K562 (cell line): ENCODE measurements around the gene HSF5. TPM values are rescaled to one million over a fixed set of nuclear protein-coding genes. Genes with fewer than 3 reads are reported as not detected.

ENCODE experiments used
- ATAC-seq: fragments of 200-7000 bp; cut with Tn5 transposase; 3 replicates; pipeline ENCODE4 v1.9.1; 2020; ENCODE audit warnings: moderate library complexity
- BruUV-seq: library from RNA; stranded (reverse); fragments of 400-500 nt; replicated peaks from 2 replicates; lab custom pipeline; 2021; lab: Mats Ljungman, UMichigan
- CTCF ChIA-PET: fragments of 300-600 bp; formaldehyde crosslinking; extraction: SDS; loops from one replicate; lab custom pipeline; 2021; ENCODE audit warnings: low intra/inter-chr PET ratio; lab: Yijun Ruan, JAX
- POLR2A ChIA-PET: fragments of 300-600, 350-650 bp; sonication (Branson Sonifier 250); formaldehyde crosslinking; extraction: SDS; loops from one replicate; lab custom pipeline; 2021; ENCODE audit warnings: antibody characterized with exemption, inconsistent platforms; lab: Yijun Ruan, JAX
- DNase-seq, 4 experiments: peaks; one replicate each; pipeline versions ENCODE4 v3.0.0 to v3.0.0-alpha.2; 2011 to 2018; ENCODE audit warnings: low spot score in 3 of 4, mixed read lengths in 3 of 4; ENCODE audit errors: extremely low read depth in 1 of 4
- FAIRE-seq: peaks from 2 replicates; lab custom pipeline; 2011; peaks lifted over from hg19 to GRCh38; lab: Jason Lieb, UNC
- H2AFZ ChIP-seq: 2 replicates; pipeline ENCODE4 v1.6.0; 2011; ENCODE audit warnings: low read depth, low read length, control low read depth, inconsistent platforms
- H3K27ac ChIP-seq: fragments of 200-600 bp; 3 replicates; pipeline ENCODE4 v1.8.0; 2011; ENCODE audit warnings: low read depth, mild to moderate bottlenecking, control low read depth, inconsistent platforms, low read length, moderate library complexity, mixed read lengths; ENCODE audit errors: extremely low read depth
- H3K27me3 ChIP-seq, 2 experiments: fragments of 300-600 bp in 1 of 2; 2 replicates in 1 of 2; 3 replicates in 1 of 2; pipeline versions ENCODE4 v1.6.0 to v1.8.0; 2011; ENCODE audit warnings: inconsistent platforms in 2 of 2, low read length in 2 of 2, mild to moderate bottlenecking in 1 of 2, mixed read lengths in 1 of 2, moderate library complexity in 1 of 2; ENCODE audit not compliant: control insufficient read depth in 2 of 2, insufficient read depth in 2 of 2
- H3K36me3 ChIP-seq: fragments of 300-600 bp; 3 replicates; pipeline ENCODE4 v1.8.0; 2011; ENCODE audit warnings: mild to moderate bottlenecking, low read length, inconsistent platforms; ENCODE audit not compliant: control insufficient read depth, insufficient read depth
- H3K4me1 ChIP-seq, 2 experiments: fragments of 200-600 bp in 1 of 2; replicated peaks in 1 of 2; 2 replicates in 1 of 2; 3 replicates in 1 of 2; pipeline versions ENCODE4 v1.5.1 to v1.8.0; 2011; ENCODE audit warnings: inconsistent platforms in 2 of 2, low read length in 2 of 2, mild to moderate bottlenecking in 1 of 2, mixed read lengths in 1 of 2, moderate library complexity in 1 of 2; ENCODE audit not compliant: control insufficient read depth in 2 of 2, insufficient read depth in 2 of 2
- H3K4me2 ChIP-seq: 2 replicates; pipeline ENCODE4 v1.6.1; 2011; ENCODE audit warnings: low read length, control low read depth, inconsistent platforms, mixed read lengths; ENCODE audit not compliant: insufficient read depth
- H3K4me3 ChIP-seq: fragments of 200-600 bp; sonication (generic), shearing (Covaris generic); 2 replicates; pipeline ENCODE4 v1.5.1; 2016; ENCODE audit warnings: control low read depth, inconsistent platforms
- H3K79me2 ChIP-seq: fragments of 200-600 bp; 3 replicates; pipeline ENCODE4 v1.8.0; 2011; ENCODE audit warnings: low read length, inconsistent platforms; ENCODE audit not compliant: control insufficient read depth, insufficient read depth
- H3K9ac ChIP-seq, 2 experiments: 2 replicates each; pipeline versions ENCODE4 v1.6.0 to v1.6.1; 2011; ENCODE audit warnings: low read depth in 2 of 2, low read length in 2 of 2, control low read depth in 1 of 2, inconsistent platforms in 1 of 2, mild to moderate bottlenecking in 1 of 2, mixed read lengths in 1 of 2; ENCODE audit not compliant: insufficient read depth in 1 of 2
- H3K9me1 ChIP-seq: one replicate; pipeline ENCODE4 v1.6.0; 2011; ENCODE audit warnings: inconsistent platforms, mild to moderate bottlenecking, low read length, moderate library complexity; ENCODE audit not compliant: control insufficient read depth, insufficient read depth
- H3K9me3 ChIP-seq: replicated peaks from 2 replicates; pipeline ENCODE4 v1.5.1; 2011; ENCODE audit warnings: low read depth, low read length, inconsistent platforms; ENCODE audit not compliant: control insufficient read depth, insufficient read depth
- H4K20me1 ChIP-seq: replicated peaks from 2 replicates; pipeline ENCODE4 v1.6.1; 2011; ENCODE audit warnings: low read length, inconsistent platforms, mixed read lengths; ENCODE audit not compliant: control insufficient read depth, insufficient read depth
- E2F6 ChIP-seq, 2 experiments: IDR thresholded peaks; 2 replicates each; pipeline ENCODE4 v1.6.1; 2011; ENCODE audit warnings: borderline replicate concordance in 1 of 2, control low read depth in 1 of 2, low read depth in 1 of 2, low read length in 1 of 2, mild to moderate bottlenecking in 1 of 2, mixed read lengths in 1 of 2, moderate library complexity in 1 of 2; ENCODE audit not compliant: insufficient read depth in 1 of 2, insufficient read length in 1 of 2, poor library complexity in 1 of 2, severe bottlenecking in 1 of 2; ENCODE audit errors: extremely low read depth in 1 of 2
- MCM5 ChIP-seq: fragments of 450-650 bp; IDR thresholded peaks from 2 replicates; pipeline ENCODE4 v1.6.1; 2016; ENCODE audit warnings: low read depth
- UBTF ChIP-seq, 2 experiments: IDR thresholded peaks; 2 replicates each; pipeline ENCODE4 v1.6.1; 2012; ENCODE audit warnings: improper control_type of control experiment in 2 of 2, low read depth in 2 of 2, low read length in 2 of 2, borderline replicate concordance in 1 of 2
- WGBS: fragments of 100-300 bp; shearing (Covaris generic); methylation state at CpG from one replicate; pipeline ENCODE4 v1.1.6; 2016; ENCODE audit warnings: low coverage, mixed read lengths; ENCODE audit not compliant: insufficient coverage; ENCODE audit errors: missing lambda C conversion rate; 5-methylcytosine and 5-hydroxymethylcytosine counted together
- in situ Hi-C: fragments of 300-500 bp; cut with MboI; formaldehyde crosslinking; loops from 4 replicates; pipeline ENCODE4 v1.15.0; 2018; ENCODE audit warnings: inconsistent platforms, mixed read lengths
- intact Hi-C: fragments of 100-400 bp; cut with micrococcal nuclease; formaldehyde crosslinking; loops from 2 replicates; pipeline ENCODE4 v1.14.2; 2022
- polyA plus RNA-seq, 8 experiments: library from polyadenylated mRNA; depleted of rRNA in 4 of 8; stranded (reverse) in 5 of 8; unstranded in 3 of 8; fragments of >200 nt; fragmentation: Nextera tagmentation in 2 of 8; fragmentation: Illumina TruSeq in 1 of 8; extraction: Ambion mirVana in 2 of 8; extraction: Trizol in 1 of 8; gene quantifications; 2 replicates each; pipeline versions ENCODE4 v1.2.1 to v1.2.3, GENCODE V29; 2011 to 2014; ENCODE audit warnings: inconsistent platforms in 1 of 8, missing spikeins in 1 of 8
- total RNA-seq, 7 experiments: library from RNA; depleted of rRNA in 6 of 7; stranded (reverse); fragments of >200 nt in 6 of 7; fragmentation: Illumina TruSeq in 2 of 7; extraction: Trizol in 2 of 7; gene quantifications; 2 replicates each; pipeline versions ENCODE4 v1.2.1 to v1.2.3, GENCODE V29; 2011 to 2021; ENCODE audit warnings: low replicate concordance in 1 of 7
- TF ChIP-seq, protein P1 (sequence below): fragments of 250-450 bp; sonication (Bioruptor Pico); IDR thresholded peaks from 2 replicates; pipeline ENCODE4 v1.5.0; 2021; ENCODE audit warnings: mild to moderate bottlenecking, borderline replicate concordance
- TF ChIP-seq, protein P2 (sequence below): fragments of 450-650 bp; conservative IDR thresholded peaks from 2 replicates; pipeline ENCODE4 v1.6.1; 2016; ENCODE audit warnings: missing genetic modification characterization, low read depth, mild to moderate bottlenecking, missing compliant biosample characterization, moderate library complexity

Gene HSF5
- total and polyA plus RNA-seq, 9 of the 15 experiments (the other 6 are each of a cell fraction or from before 2014, with no cell fraction given), result 0.04 TPM; not detected in 8

- TF ChIP-seq UBTF (IDR thresholded peaks at IDR 0.05; ENCODE audit: borderline replicate concordance in 1 of 2, low read depth in 2 of 2, low read length in 2 of 2), result 0 out of 4 replicates have a peak, but pooled peaks of 1 of the 2 experiments have one; percentile 57
- no peak for TF ChIP-seq MCM5
- TF ChIP-seq E2F6 (IDR thresholded peaks at IDR 0.05; ENCODE audit: borderline replicate concordance in 1 of 2, extremely low read depth in 1 of 2, insufficient read depth in 1 of 2, insufficient read length in 1 of 2, low read depth in 1 of 2, low read length in 1 of 2, poor library complexity in 1 of 2, severe bottlenecking in 1 of 2), result peak in 1 of 2 experiments; percentile 51
Measured at GRCh38 chr17:58531661-58532554, 43.7 kb upstream of the HSF5 start (continued).

DNA sequence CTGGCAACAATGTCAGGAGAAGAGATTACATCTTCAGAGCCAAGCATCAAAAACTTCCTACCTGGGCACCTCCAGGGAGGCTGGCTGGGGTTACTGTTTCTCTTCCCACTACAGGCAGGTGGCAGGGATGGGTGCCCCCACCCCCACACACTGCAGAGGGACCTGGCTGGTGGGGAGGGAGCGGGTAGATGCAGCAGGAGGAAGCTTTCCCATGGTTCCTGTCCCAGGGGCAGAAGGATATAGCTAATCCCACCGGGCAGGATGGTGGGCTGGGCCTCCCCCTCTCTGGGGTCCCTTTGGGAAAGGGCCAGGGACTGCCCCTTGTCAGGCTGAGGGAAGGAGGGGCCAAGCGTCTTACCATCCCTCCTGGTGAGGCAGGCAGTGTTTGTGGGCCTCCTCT, 42.9 kb upstream of the HSF5 start:
- Histone ChIP-seq H3K27me3 (no peaks in the 10 kb centered on the region; a peak in 3 of 5 replicates), H3K4me2 (no peak overlapping the region), H3K9ac (peak overlapping the region in 1 of 2 experiments; percentile 84; a peak in 1 of 4 replicates), H3K4me3 (no peak overlapping the region), H2AFZ (no peak overlapping the region), H3K27ac (no peak overlapping the region), H3K36me3 (no peaks in the 10 kb centered on the region), H3K9me1 (no peaks in the 10 kb centered on the region), H3K9me3 (no peaks in the 10 kb centered on the region), H3K79me2 (no peaks in the 10 kb centered on the region), H4K20me1 (peaks cover 4% of the 10 kb centered on the region)
- no peak for FAIRE-seq
- ChIA-PET POLR2A (interaction anchor here (0.7 to 3.0 kb wide), 4 partner anchors 13 to 128 kb away, joined by 3 to 24 read pairs (median 5); partner anchors contain the start of gene MTMR4), CTCF (no interaction called here)
- in situ Hi-C loops (no loop called here), intact Hi-C loops (no loop called here)
- 41% methylated on average over 3 of the region's 3 CpGs for WGBS
- no TSS peak for BruUV-seq
- TF ChIP-seq, protein P1, sequence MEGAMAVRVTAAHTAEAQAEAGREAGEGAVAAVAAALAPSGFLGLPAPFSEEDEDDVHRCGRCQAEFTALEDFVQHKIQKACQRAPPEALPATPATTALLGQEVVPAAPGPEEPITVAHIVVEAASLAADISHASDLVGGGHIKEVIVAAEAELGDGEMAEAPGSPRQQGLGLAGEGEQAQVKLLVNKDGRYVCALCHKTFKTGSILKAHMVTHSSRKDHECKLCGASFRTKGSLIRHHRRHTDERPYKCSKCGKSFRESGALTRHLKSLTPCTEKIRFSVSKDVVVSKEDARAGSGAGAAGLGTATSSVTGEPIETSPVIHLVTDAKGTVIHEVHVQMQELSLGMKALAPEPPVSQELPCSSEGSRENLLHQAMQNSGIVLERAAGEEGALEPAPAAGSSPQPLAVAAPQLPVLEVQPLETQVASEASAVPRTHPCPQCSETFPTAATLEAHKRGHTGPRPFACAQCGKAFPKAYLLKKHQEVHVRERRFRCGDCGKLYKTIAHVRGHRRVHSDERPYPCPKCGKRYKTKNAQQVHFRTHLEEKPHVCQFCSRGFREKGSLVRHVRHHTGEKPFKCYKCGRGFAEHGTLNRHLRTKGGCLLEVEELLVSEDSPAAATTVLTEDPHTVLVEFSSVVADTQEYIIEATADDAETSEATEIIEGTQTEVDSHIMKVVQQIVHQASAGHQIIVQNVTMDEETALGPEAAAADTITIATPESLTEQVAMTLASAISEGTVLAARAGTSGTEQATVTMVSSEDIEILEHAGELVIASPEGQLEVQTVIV (CRISPR knock-in tag), result no peak
- TF ChIP-seq, protein P2, sequence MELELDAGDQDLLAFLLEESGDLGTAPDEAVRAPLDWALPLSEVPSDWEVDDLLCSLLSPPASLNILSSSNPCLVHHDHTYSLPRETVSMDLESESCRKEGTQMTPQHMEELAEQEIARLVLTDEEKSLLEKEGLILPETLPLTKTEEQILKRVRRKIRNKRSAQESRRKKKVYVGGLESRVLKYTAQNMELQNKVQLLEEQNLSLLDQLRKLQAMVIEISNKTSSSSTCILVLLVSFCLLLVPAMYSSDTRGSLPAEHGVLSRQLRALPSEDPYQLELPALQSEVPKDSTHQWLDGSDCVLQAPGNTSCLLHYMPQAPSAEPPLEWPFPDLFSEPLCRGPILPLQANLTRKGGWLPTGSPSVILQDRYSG (tag), result no peak
- TF ChIP-seq, all 486 proteins: peak for 0
- ATAC-seq (no peak), DNase-seq (no peak)
- H3K4me1 ChIP-seq, result peaks cover 7 to 16% of the 10 kb centered on the region in 2 experiments; a peak in 4 of 5 replicates
